GM21381 (cell line): Measurements from ENCODE around the gene SLC5A10.
"Not testable (repeated sequence)": the region's sequence is repeated elsewhere in the genome, so short reads cannot be mapped to it uniquely, and the experiment has no call there.

Experiments
- ATAC-seq: cut with Tn5 transposase; IDR thresholded peaks from one replicate; pipeline ENCODE4 v1.9.1; 2021; ENCODE audit warnings: mild to moderate bottlenecking, moderate library complexity; ENCODE audit not compliant: unreplicated experiment

Gene SLC5A10

GRCh38 chr17:18951941-18952842 is at the start of gene SLC5A10:
Gene SLC5A10 (plus strand): TSS chr17:18952165. CDS start chr17:18952206, 41 bp downstream.
- no peak for ATAC-seq

GRCh38 chr17:18904482-18904881 is 47.5 kb upstream of the SLC5A10 start:
- no peak for ATAC-seq

GRCh38 chr17:18905226-18905625 is 46.7 kb upstream of the SLC5A10 start:
- no peak for ATAC-seq

GRCh38 chr17:18910326-18910725 is 41.6 kb upstream of the SLC5A10 start:
- ATAC-seq = no peak

GRCh38 chr17:18910881-18911280 is 41.1 kb upstream of the SLC5A10 start:
- ATAC-seq = no peak

GRCh38 chr17:18916816-18917500 is 35.0 kb upstream of the SLC5A10 start:
- no peak for ATAC-seq

GRCh38 chr17:18917506-18918032 is 34.4 kb upstream of the SLC5A10 start:
- no peak for ATAC-seq

- ATAC-seq = no peak
Measured at GRCh38 chr17:18919963-18920362, 32.0 kb upstream of the SLC5A10 start.

GRCh38 chr17:18920911-18921441 is 31.0 kb upstream of the SLC5A10 start:
- ATAC-seq = no peak

- no peak for ATAC-seq
Measured at GRCh38 chr17:18921485-18921884, 30.5 kb upstream of the SLC5A10 start.

GRCh38 chr17:18921912-18922451 is 30.0 kb upstream of the SLC5A10 start:
- peak; percentile 68 for ATAC-seq

- not testable (repeated sequence) for ATAC-seq
Measured at GRCh38 chr17:18922596-18922995, 29.4 kb upstream of the SLC5A10 start.

- ATAC-seq = no peak
Measured at GRCh38 chr17:18925187-18925586, 26.8 kb upstream of the SLC5A10 start.

- ATAC-seq = no peak
Measured at GRCh38 chr17:18928628-18929125, 23.3 kb upstream of the SLC5A10 start.

GRCh38 chr17:18932360-18933055 is 19.5 kb upstream of the SLC5A10 start:
- ATAC-seq = no peak

- ATAC-seq = no peak
Measured at GRCh38 chr17:18933102-18934058, 18.6 kb upstream of the SLC5A10 start.

- no peak for ATAC-seq
Measured at GRCh38 chr17:18937981-18938691, 13.8 kb upstream of the SLC5A10 start.

- no peak for ATAC-seq
Measured at GRCh38 chr17:18938692-18939023, 13.3 kb upstream of the SLC5A10 start.

- ATAC-seq = no peak
Measured at GRCh38 chr17:18944646-18945045, 7.3 kb upstream of the SLC5A10 start.
